A549 (cell line): ENCODE measurements around the gene RIPOR2. TPM values are rescaled to one million over a fixed set of nuclear protein-coding genes. Genes with fewer than 3 reads are reported as not detected.
A peak's percentile ranks its signal among the peaks of the same experiment; 100 is the strongest.

Experiments
- ATAC-seq, 2 experiments: fragments of 200-7000 bp in 1 of 2; fragments of >200 bp in 1 of 2; cut with Nextera tagmentation in 1 of 2; cut with Tn5 transposase in 1 of 2; 3 replicates each; pipeline versions ENCODE4 v1.8.0 to v1.9.1; 2018 to 2020; ENCODE audit warnings: mild to moderate bottlenecking in 1 of 2, moderate library complexity in 1 of 2
- CTCF ChIA-PET: fragments of 300-600 bp; sonication (Branson Sonifier 250); formaldehyde crosslinking; extraction: SDS; loops from one replicate; lab custom pipeline; 2021; ENCODE audit warnings: antibody characterized with exemption, inconsistent platforms; lab: Yijun Ruan, JAX
- POLR2A ChIA-PET: fragments of 350-600 bp; formaldehyde crosslinking; extraction: SDS; loops from one replicate; lab custom pipeline; 2021; ENCODE audit warnings: antibody characterized with exemption, inconsistent platforms; lab: Yijun Ruan, JAX
- DNase-seq, 2 experiments: peaks; one replicate each; pipeline versions ENCODE4 v3.0.0 to v3.0.0-alpha.2; 2011 to 2016; ENCODE audit warnings: low read depth in 1 of 2, low spot score in 1 of 2
- FAIRE-seq: peaks from 2 replicates; lab custom pipeline; 2011; peaks lifted over from hg19 to GRCh38; lab: Jason Lieb, UNC
- H3K27ac ChIP-seq, 2 experiments: fragments of >200 bp; sonication (Bioruptor Twin); formaldehyde crosslinking; 3 replicates each; pipeline ENCODE4 v1.5.1; 2016 to 2017
- H3K4me1 ChIP-seq: fragments of >200 bp; sonication (Bioruptor Twin); formaldehyde crosslinking; 3 replicates; pipeline ENCODE4 v1.6.1; 2016
- H3K4me2 ChIP-seq: fragments of >200 bp; sonication (Bioruptor Twin); formaldehyde crosslinking; 3 replicates; pipeline ENCODE4 v1.6.1; 2016
- H3K4me3 ChIP-seq: fragments of >200 bp; sonication (Bioruptor Twin); formaldehyde crosslinking; 3 replicates; pipeline ENCODE4 v1.5.1; 2016
- H3K9me3 ChIP-seq: fragments of >200 bp; sonication (Bioruptor Twin); formaldehyde crosslinking; 3 replicates; pipeline ENCODE4 v1.6.1; 2016
- BCL3 ChIP-seq: fragments of >200 bp; sonication (Bioruptor Twin); formaldehyde crosslinking; IDR thresholded peaks from 3 replicates; pipeline ENCODE4 v1.6.1; 2016
- CBX8 ChIP-seq: fragments of 200-600 bp; sonication (generic); IDR thresholded peaks from 2 replicates; pipeline ENCODE4 v1.6.1; 2016
- FOSB ChIP-seq: fragments of 250-450 bp; sonication (Bioruptor Pico); IDR thresholded peaks from 2 replicates; pipeline ENCODE4 v1.5.0; 2020; ENCODE audit warnings: mild to moderate bottlenecking, moderate library complexity
- FOSL2 ChIP-seq, 2 experiments: fragments of 450-650 bp in 1 of 2; fragments of >200 bp in 1 of 2; sonication (Bioruptor Twin) in 1 of 2; formaldehyde crosslinking; IDR thresholded peaks; 2 replicates each; pipeline versions ENCODE4 v1.5.0 to v1.6.1; 2016 to 2020; ENCODE audit warnings: mild to moderate bottlenecking in 1 of 2, moderate library complexity in 1 of 2
- HES2 ChIP-seq: fragments of >200 bp; sonication (Bioruptor Twin); formaldehyde crosslinking; IDR thresholded peaks from 2 replicates; pipeline ENCODE4 v1.6.1; 2016
- HOXA7 ChIP-seq: fragments of 250-450 bp; sonication (Bioruptor Pico); IDR thresholded peaks from 2 replicates; pipeline ENCODE4 v1.5.0; 2020; ENCODE audit warnings: mild to moderate bottlenecking, moderate library complexity
- JUNB ChIP-seq: fragments of >200 bp; sonication (Bioruptor Twin); formaldehyde crosslinking; IDR thresholded peaks from 2 replicates; pipeline ENCODE4 v1.6.1; 2016
- MAZ ChIP-seq: fragments of 150-350 bp; IDR thresholded peaks from 2 replicates; pipeline ENCODE4 v1.6.1; 2014; ENCODE audit warnings: antibody characterized with exemption, low read depth, low read length, borderline replicate concordance
- PBX3 ChIP-seq: IDR thresholded peaks from 2 replicates; pipeline ENCODE4 v1.6.1; 2012
- POLR2AphosphoS2 ChIP-seq: conservative IDR thresholded peaks from 2 replicates; pipeline ENCODE4 v1.6.1; 2012; ENCODE audit warnings: low read length, improper control_type of control experiment, inconsistent platforms
- TFCP2L1 ChIP-seq: fragments of 250-450 bp; sonication (Bioruptor Pico); IDR thresholded peaks from 2 replicates; pipeline ENCODE4 v1.5.0; 2021; ENCODE audit warnings: mild to moderate bottlenecking
- USF2 ChIP-seq: fragments of 450-650 bp; IDR thresholded peaks from 2 replicates; pipeline ENCODE4 v1.6.1; 2014; ENCODE audit warnings: antibody characterized with exemption
- WGBS: methylation state at CpG from one replicate; pipeline ENCODE4 v1.1.6; 2017; ENCODE audit errors: missing lambda C conversion rate; 5-methylcytosine and 5-hydroxymethylcytosine counted together
- polyA plus RNA-seq, 4 experiments: library from polyadenylated mRNA; depleted of rRNA in 3 of 4; stranded (reverse); fragments of >200 nt; fragmentation: RNase III in 1 of 4; extraction: RNeasy Plus Mini Kit Qiagen cat#74134 plus additional on column Dnase treatment in 1 of 4; gene quantifications; 2 replicates in 3 of 4; 3 replicates in 1 of 4; pipeline ENCODE4 v1.2.3, GENCODE V29; 2011 to 2017

Gene RIPOR2
- polyA plus RNA-seq, 2 of the 4 experiments (the other 2 are of a cell fraction), result 0.01 TPM; not detected in 1

- TF ChIP-seq BCL3 (no peak), JUNB (no peak), PBX3 (no peak), HES2 (no peak), TFCP2L1 (CRISPR knock-in tag) (no peak), USF2 (no peak)
These were observed 156.9 kb downstream of the RIPOR2 start (continued) for GRCh38 chr6:24778878-24779277.

- 88% methylated on average over 1 of the region's 1 CpG for WGBS
- Histone ChIP-seq H3K4me3 (no peak overlapping the region), H3K9me3 (no peaks in the 10 kb centered on the region), H3K4me1 (peaks cover 36% of the 10 kb centered on the region; the same call in 2 of the 3 replicates), H3K4me2 (peak overlapping the region; percentile 93), H3K27ac (no peak overlapping the region)
- no peak for FAIRE-seq
- TF ChIP-seq HOXA7 (CRISPR knock-in tag) (no peak), CBX8 (no peak), POLR2AphosphoS2 (no peak), MAZ (no peak)
- DNase-seq, result no peak
- ChIA-PET POLR2A (no interaction called here), CTCF (interaction anchor here (1.0 kb wide), 1 partner anchor 292 kb away, joined by 3 read pairs; no protein-coding TSS in a partner anchor)
- no peak for ATAC-seq
These were observed 157.6 kb downstream of the RIPOR2 start for GRCh38 chr6:24778121-24778520.

- 57% methylated on average over 1 of the region's 1 CpG for WGBS
- Histone ChIP-seq H3K4me1 (peaks cover 36% of the 10 kb centered on the region; the same call in 2 of the 3 replicates), H3K27ac (no peak overlapping the region), H3K4me3 (peak overlapping the region; percentile 94; the same call in 1 of the 3 replicates), H3K9me3 (no peaks in the 10 kb centered on the region), H3K4me2 (peak overlapping the region; percentile 93)
- POLR2A ChIA-PET, result no interaction called here
- TF ChIP-seq FOSB (CRISPR knock-in tag), result no peak
- CTCF ChIA-PET, result interaction anchor here (1.0 kb wide), 1 partner anchor 293 kb away, joined by 3 read pairs; no protein-coding TSS in a partner anchor
- DNase-seq (no peak), ATAC-seq (no peak), FAIRE-seq (no peak)
These were observed 158.5 kb downstream of the RIPOR2 start for GRCh38 chr6:24777227-24777626.

- H3K4me2 ChIP-seq, result peak overlapping the region; percentile 93
- peak overlapping the region; percentile 94 for H3K4me3 ChIP-seq
- FAIRE-seq (no peak), ATAC-seq (peak; percentile 45 to 57; a peak in 5 of 6 replicates), DNase-seq (no peak)
- ChIA-PET CTCF (interaction anchor here (1.3 kb wide), 1 partner anchor 295 kb away, joined by 3 read pairs; no protein-coding TSS in a partner anchor), POLR2A (interaction anchor here (1.1 kb wide), 1 partner anchor 10 kb away, joined by 3 read pairs; no protein-coding TSS in a partner anchor)
- TF ChIP-seq BCL3 (no peak), FOSL2 (IDR thresholded peaks at IDR 0.05) (no peak), FOSL2 (CRISPR knock-in tag; IDR thresholded peaks at IDR 0.05) (0 out of 2 replicates have a peak, but pooled peaks have one; percentile 24)
- peaks cover 36% of the 10 kb centered on the region; the same call in 2 of the 3 replicates for H3K4me1 ChIP-seq
- peak overlapping the region; percentile 93 to 99 for H3K27ac ChIP-seq
- no peaks in the 10 kb centered on the region for H3K9me3 ChIP-seq
- WGBS, result 1% methylated on average over 18 of the region's 20 CpGs
These were observed 160.2 kb downstream of the RIPOR2 start for GRCh38 chr6:24775520-24776058.
